Upper lobe of left lung (tissue), 6 donors: ENCODE results near the gene RETN. TPM values are rescaled to one million over a fixed set of nuclear protein-coding genes. Genes with fewer than 3 reads are reported as not detected.
A peak's percentile ranks its signal among the peaks of the same experiment; 100 is the strongest.

Experiments used
- ATAC-seq, 2 donors: fragments of 200-7000 bp; cut with Tn5 transposase; one replicate each; pipeline ENCODE4 v1.9.1; 2022; ENCODE audit warnings: mild to moderate bottlenecking in 2 of 2, moderate library complexity in 2 of 2; ENCODE audit not compliant: low FRiP score in 2 of 2
- DNase-seq, 2 donors: peaks; one replicate each; pipeline ENCODE4 v3.0.0-alpha.2; 2019 to 2020
- H3K27ac ChIP-seq, 4 donors: fragments of 200-600 bp; sonication (generic); one replicate each; pipeline ENCODE4 v1.5.1; 2016 to 2019
- H3K27me3 ChIP-seq, 4 donors: fragments of 200-600 bp; sonication (generic); one replicate each; pipeline ENCODE4 v1.5.1; 2017 to 2019
- H3K36me3 ChIP-seq, 4 donors: fragments of 200-600 bp; sonication (generic); one replicate each; pipeline ENCODE4 v1.5.1; 2016 to 2019
- H3K4me1 ChIP-seq, 4 donors: fragments of 200-600 bp; sonication (generic); one replicate each; pipeline ENCODE4 v1.5.1; 2018 to 2019
- H3K4me3 ChIP-seq, 4 donors: fragments of 200-600 bp; sonication (generic); one replicate each; pipeline ENCODE4 v1.5.1; 2017 to 2019; ENCODE audit warnings: mild to moderate bottlenecking in 2 of 4, moderate library complexity in 1 of 4
- H3K9me3 ChIP-seq, 4 donors: fragments of 200-600 bp; sonication (generic); one replicate each; pipeline ENCODE4 v1.5.1; 2018 to 2019
- EP300 ChIP-seq, 4 donors: sonication (generic); formaldehyde crosslinking; IDR thresholded peaks; one replicate each; pipeline ENCODE4 v1.5.1; 2017; ENCODE audit warnings: antibody characterized with exemption in 4 of 4, control low read depth in 2 of 4
- POLR2A ChIP-seq, 4 donors: fragments of 450-650 bp; IDR thresholded peaks; one replicate each; pipeline ENCODE4 v1.5.1; 2016 to 2017; ENCODE audit warnings: antibody characterized with exemption in 4 of 4, mild to moderate bottlenecking in 2 of 4
- POLR2AphosphoS5 ChIP-seq, 2 donors: sonication (generic); formaldehyde crosslinking; IDR thresholded peaks; one replicate each; pipeline ENCODE4 v1.5.1; 2017; ENCODE audit warnings: antibody characterized with exemption in 2 of 2
- WGBS, 2 donors: methylation state at CpG; one replicate each; pipeline ENCODE4 v1.1.5; 2017 to 2018; 5-methylcytosine and 5-hydroxymethylcytosine counted together
- total RNA-seq, 6 donors: library from RNA; depleted of rRNA in 4 of 6; stranded (reverse); fragments of >200 nt in 4 of 6; gene quantifications; one replicate each; pipeline versions ENCODE4 v1.1.0 to v1.2.1, GENCODE V29; 2016 to 2021
- TF ChIP-seq, protein P1 (sequence below), 6 experiments: fragments of 450-650 bp in 4 of 6; fragments of 200-600 bp in 2 of 6; sonication (generic) in 2 of 6; IDR thresholded peaks; one replicate each; pipeline ENCODE4 v1.5.1; 2016 to 2019; ENCODE audit warnings: antibody characterized with exemption in 6 of 6
- donor health status: DM: no; HTN: no; CAD: no; lungs with moderate emphysema.
- donor health status: DM: no; HTN: yes; CAD: no; lungs with severe emphysema.

The RETN gene
- total RNA-seq, 6 donors from 2014 or later = 2.5 to 59.2 (median 13.8) TPM

DNA sequence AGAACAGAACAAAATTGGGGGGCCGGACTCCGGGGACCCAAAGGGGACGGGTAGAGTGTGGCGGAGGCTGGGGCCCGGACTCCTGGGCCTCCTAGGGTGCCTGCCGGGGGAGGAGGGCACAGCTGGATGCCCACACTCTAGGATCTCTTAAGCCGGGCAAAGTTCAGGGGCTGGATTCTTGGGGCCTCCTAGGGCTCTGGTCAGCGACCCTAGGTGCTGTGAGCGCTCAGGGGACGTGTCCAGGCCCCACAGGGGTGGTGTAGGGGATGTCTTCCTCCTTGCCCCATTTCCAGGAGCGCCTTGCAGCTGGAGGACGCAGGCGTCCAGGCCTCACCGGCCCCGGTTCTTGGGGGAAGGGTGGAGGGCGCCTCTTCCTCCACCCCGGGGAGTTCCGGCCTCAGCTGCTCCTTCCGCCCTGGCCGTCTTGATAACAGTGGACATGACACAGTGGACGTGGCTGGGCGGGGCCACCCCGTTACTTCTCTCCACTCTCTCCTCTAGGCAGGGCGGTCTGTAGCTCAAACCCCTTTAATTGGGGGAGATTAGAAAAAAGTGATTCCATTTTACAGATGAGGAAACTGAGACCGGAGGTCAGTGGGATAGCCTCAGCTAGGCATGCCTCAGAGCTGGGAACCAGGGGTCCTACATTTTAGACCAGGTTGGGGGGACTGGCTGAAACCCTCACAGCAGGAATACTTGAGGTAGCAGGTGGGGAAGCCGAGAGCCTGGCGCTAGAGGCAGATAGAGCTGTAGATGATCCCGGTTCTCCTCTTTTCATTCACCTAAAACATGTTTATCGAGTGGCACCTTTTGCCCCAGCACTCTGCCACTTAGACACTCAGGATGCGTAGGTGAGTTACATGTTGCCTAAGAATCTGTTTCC lies 31.2 kb upstream of the RETN start:
- no peak for TF ChIP-seq POLR2AphosphoS5 (IDR thresholded peaks at IDR 0.05)
- TF ChIP-seq, protein P1, sequence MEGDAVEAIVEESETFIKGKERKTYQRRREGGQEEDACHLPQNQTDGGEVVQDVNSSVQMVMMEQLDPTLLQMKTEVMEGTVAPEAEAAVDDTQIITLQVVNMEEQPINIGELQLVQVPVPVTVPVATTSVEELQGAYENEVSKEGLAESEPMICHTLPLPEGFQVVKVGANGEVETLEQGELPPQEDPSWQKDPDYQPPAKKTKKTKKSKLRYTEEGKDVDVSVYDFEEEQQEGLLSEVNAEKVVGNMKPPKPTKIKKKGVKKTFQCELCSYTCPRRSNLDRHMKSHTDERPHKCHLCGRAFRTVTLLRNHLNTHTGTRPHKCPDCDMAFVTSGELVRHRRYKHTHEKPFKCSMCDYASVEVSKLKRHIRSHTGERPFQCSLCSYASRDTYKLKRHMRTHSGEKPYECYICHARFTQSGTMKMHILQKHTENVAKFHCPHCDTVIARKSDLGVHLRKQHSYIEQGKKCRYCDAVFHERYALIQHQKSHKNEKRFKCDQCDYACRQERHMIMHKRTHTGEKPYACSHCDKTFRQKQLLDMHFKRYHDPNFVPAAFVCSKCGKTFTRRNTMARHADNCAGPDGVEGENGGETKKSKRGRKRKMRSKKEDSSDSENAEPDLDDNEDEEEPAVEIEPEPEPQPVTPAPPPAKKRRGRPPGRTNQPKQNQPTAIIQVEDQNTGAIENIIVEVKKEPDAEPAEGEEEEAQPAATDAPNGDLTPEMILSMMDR (IDR thresholded peaks at IDR 0.05) = no peak
- TF ChIP-seq EP300 (IDR thresholded peaks at IDR 0.05) = no peak
- TF ChIP-seq POLR2A (IDR thresholded peaks at IDR 0.05) = no peak
- DNase-seq (peak; percentile 85 to 88), ATAC-seq (peak; percentile 63 to 69)
- H3K27me3 ChIP-seq = peaks cover 0 to 6% (median 0%) of the 10 kb centered on the region in 4 donors
- H3K27ac ChIP-seq = peak overlapping the region; percentile 93 to 97 (median 94)
- H3K9me3 ChIP-seq = no peaks in the 10 kb centered on the region
- H3K36me3 ChIP-seq = peaks cover 0 to 18% (median 11%) of the 10 kb centered on the region in 4 donors
- peak overlapping the region; percentile 55 to 90 (median 76) for H3K4me3 ChIP-seq
- WGBS, 2 donors = 25 to 36% methylated on average over 26 to 29 of the region's 30 CpGs
- peaks cover 0 to 39% (median 13%) of the 10 kb centered on the region in 4 donors for H3K4me1 ChIP-seq

DNA sequence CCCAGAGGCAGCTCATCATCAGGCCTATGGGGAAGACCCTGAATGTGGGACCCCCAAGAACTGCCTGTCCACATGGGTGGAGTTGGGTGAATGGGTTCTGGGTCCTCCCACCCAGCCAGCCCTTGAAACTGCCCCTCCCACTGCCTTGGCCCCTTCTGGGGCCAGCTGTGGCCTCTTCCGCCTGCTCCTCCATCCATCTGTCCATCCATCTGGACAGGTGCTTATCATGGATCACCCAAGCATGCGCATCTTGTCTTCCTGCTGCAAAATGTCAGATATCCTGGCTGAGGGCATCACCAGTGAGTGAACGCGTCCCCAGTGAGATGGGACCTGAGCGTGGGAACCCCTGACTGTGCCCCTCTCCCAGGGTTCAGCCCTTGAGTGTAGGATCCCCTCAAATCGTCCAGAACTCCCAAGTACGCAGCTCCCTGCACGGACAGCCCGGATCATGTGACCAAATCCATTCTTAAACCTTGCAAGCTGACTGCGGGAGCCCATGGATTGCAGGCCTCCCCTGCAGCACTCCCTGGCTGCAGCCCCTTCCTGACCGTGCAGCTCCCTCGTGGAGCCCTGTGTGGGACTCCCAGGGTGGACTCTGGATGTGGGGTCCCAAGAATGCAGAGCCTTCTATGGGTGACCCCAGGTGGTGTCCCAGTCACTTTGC lies 29.9 kb upstream of the RETN start:
- Histone ChIP-seq H3K9me3 (no peaks in the 10 kb centered on the region), H3K27me3 (peaks cover 0 to 6% (median 0%) of the 10 kb centered on the region in 4 donors), H3K4me3 (no peak overlapping the region), H3K4me1 (peaks cover 0 to 45% (median 13%) of the 10 kb centered on the region in 4 donors), H3K36me3 (peaks cover 0 to 22% (median 11%) of the 10 kb centered on the region in 4 donors), H3K27ac (no peak overlapping the region)
- TF ChIP-seq EP300 (IDR thresholded peaks at IDR 0.05) (no peak), POLR2A (IDR thresholded peaks at IDR 0.05) (no peak), POLR2AphosphoS5 (IDR thresholded peaks at IDR 0.05) (no peak)
- TF ChIP-seq, protein P1 (IDR thresholded peaks at IDR 0.05) = no peak
- ATAC-seq = no peak
- WGBS, 2 donors = 75 to 77% methylated on average over 9 to 10 of the region's 12 CpGs
- DNase-seq = no peak

DNA sequence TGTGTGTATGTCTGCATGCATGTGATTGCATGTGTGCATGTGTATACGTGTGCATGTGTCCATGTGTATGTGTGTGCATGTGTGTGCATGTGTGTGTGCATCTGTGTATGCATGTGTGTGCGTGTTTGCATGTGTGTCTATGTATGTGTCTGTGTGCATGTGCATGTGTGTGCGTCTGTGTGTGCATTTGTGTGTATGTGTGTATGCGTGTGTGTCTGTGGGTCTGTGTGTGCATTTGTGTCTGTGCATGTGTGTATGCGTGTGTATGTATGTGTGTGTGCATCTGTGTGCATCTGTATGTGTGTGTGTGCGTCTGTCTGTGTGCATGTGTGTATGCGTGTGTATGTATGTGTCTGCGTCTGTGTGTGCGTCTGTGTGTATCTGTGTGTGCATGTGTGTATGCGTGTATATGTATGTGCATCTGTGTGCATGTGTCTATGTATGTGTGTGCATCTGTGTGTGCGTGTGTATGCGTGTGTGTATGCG lies 28.9 kb upstream of the RETN start:
- WGBS, 2 donors = 91 to 97% methylated on average over 12 to 13 of the region's 13 CpGs
- Histone ChIP-seq H3K36me3 (peaks cover 0 to 28% (median 15%) of the 10 kb centered on the region in 4 donors), H3K27ac (no peak overlapping the region), H3K4me1 (peaks cover 0 to 45% (median 14%) of the 10 kb centered on the region in 4 donors), H3K9me3 (no peaks in the 10 kb centered on the region), H3K4me3 (no peak overlapping the region), H3K27me3 (peaks cover 0 to 6% (median 0%) of the 10 kb centered on the region in 4 donors)
- DNase-seq = no peak
- no peak for TF ChIP-seq POLR2AphosphoS5 (IDR thresholded peaks at IDR 0.05)
- no peak for TF ChIP-seq POLR2A (IDR thresholded peaks at IDR 0.05)
- TF ChIP-seq, protein P1 (IDR thresholded peaks at IDR 0.05) = no peak
- TF ChIP-seq EP300 (IDR thresholded peaks at IDR 0.05) = no peak
- no peak for ATAC-seq

DNA sequence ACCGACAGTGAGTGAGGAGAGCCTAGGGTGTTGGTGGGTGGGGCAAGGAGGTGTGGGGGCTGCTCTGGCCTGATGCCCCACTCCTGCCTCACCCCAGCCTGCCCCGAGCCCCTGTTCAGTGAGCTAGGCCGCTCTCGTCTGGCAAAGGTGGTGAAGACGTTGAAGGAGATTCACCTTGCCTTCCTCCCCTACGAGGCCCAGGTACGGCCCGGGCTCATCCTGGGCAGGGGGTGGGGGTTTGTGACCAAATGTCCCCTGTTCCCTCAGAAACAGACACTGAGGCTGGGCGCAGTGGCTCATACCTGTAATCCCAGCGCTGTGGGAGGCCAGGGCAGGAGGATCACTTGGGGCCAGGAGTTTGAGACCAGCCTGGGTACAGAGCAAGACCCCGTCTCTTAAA lies 28.0 kb upstream of the RETN start:
- ATAC-seq = no peak
- Histone ChIP-seq H3K9me3 (no peaks in the 10 kb centered on the region), H3K27me3 (peaks cover 0 to 6% (median 0%) of the 10 kb centered on the region in 4 donors), H3K4me3 (no peak overlapping the region), H3K4me1 (peaks cover 0 to 48% (median 15%) of the 10 kb centered on the region in 4 donors), H3K36me3 (peaks cover 0 to 34% (median 17%) of the 10 kb centered on the region in 4 donors), H3K27ac (no peak overlapping the region)
- no peak for DNase-seq
- 97 to 98% methylated on average over 9 to 11 of the region's 11 CpGs for WGBS, 2 donors
- TF ChIP-seq, protein P1 (IDR thresholded peaks at IDR 0.05) = no peak
- TF ChIP-seq POLR2AphosphoS5 (IDR thresholded peaks at IDR 0.05) (no peak), EP300 (IDR thresholded peaks at IDR 0.05) (no peak), POLR2A (IDR thresholded peaks at IDR 0.05) (no peak)
